Activated naive CD8-positive, alpha-beta T cell (primary cell): Measurements from ENCODE around the gene VSTM2B.

Source experiments
- H3K27ac Mint-ChIP-seq: one replicate; pipeline ENCODE4 v1.8.0; 2021; ENCODE audit warnings: mixed read lengths
- H3K27me3 Mint-ChIP-seq: one replicate; pipeline ENCODE4 v1.8.0; 2021; ENCODE audit warnings: mixed read lengths
- H3K36me3 Mint-ChIP-seq: one replicate; pipeline ENCODE4 v1.8.0; 2021; ENCODE audit warnings: mixed read lengths
- H3K4me1 Mint-ChIP-seq: one replicate; pipeline ENCODE4 v1.8.0; 2021; ENCODE audit warnings: low read depth, mixed read lengths
- H3K4me3 Mint-ChIP-seq: one replicate; pipeline ENCODE4 v1.8.0; 2021; ENCODE audit warnings: mild to moderate bottlenecking, mixed read lengths
- H3K9me3 Mint-ChIP-seq: one replicate; pipeline ENCODE4 v1.8.0; 2021; ENCODE audit warnings: low read depth, mixed read lengths

Gene VSTM2B

DNA sequence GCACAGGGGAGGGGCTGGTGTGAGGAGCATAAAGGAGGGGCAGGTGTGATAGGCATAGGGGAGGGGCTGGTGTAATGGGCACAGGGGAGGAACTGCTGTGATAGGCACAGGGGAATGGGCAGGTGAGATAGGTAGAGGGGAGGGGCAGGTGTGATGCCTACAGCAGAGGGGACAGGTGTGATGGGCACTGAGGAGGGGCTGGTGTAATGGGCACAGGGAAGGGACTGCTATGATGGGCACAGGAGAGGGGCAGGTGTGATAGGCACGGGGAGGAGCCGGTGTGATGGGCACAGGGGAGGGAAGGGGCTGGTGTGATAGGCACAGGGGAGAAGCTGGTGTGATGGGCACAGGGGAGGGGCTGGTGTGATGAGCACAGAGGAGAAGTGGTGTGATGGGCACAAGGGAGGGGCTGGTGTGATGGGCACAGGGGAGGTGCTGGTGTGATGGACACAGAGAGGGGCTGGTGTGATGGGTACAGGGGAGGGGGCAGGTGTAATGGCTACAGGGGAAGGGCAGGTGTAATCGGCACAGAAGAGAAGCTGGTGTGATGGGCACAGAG, 40.8 kb downstream of the VSTM2B start:
- H3K9me3 Mint-ChIP-seq: no peaks in the 10 kb centered on the region
- no peaks in the 10 kb centered on the region for H3K36me3 Mint-ChIP-seq
- peaks cover 12% of the 10 kb centered on the region for H3K27me3 Mint-ChIP-seq

DNA sequence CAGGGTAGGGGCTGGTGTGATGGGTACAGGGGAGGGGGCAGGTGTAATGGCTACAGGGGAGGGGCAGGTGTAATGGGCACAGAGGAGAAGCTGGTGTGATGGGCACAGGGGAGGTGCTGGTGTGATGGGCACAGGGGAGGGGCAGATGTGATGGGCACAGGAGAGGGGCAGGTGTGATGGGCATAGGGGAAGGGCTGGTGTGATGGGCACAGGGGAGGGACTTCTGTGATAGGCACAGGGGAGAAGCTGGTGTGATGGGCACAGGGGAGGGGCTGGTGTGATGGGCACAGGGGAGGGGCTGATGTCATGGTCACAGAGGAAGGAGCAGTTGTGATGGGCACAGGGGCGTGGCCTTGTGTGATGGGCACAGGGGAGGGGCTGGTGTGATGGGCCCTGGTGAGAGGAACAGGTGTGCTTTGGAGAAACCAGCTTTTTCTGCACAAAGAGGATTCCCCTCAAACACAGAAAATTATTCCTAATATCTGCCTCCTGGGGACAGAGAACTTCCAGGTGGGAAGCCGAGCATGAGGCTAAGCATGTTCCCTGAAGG, 41.6 kb downstream of the VSTM2B start:
- peaks cover 16% of the 10 kb centered on the region for H3K27me3 Mint-ChIP-seq
- no peak overlapping the region for H3K27ac Mint-ChIP-seq
- no peak overlapping the region for H3K4me3 Mint-ChIP-seq
- H3K9me3 Mint-ChIP-seq: no peaks in the 10 kb centered on the region
- H3K4me1 Mint-ChIP-seq: peaks cover 12% of the 10 kb centered on the region
- H3K36me3 Mint-ChIP-seq: no peaks in the 10 kb centered on the region

More for the DNA sequence above, 40.8 kb downstream of the VSTM2B start:
- Mint-ChIP-seq H3K4me3 (no peak overlapping the region), H3K4me1 (peaks cover 12% of the 10 kb centered on the region), H3K27ac (no peak overlapping the region)

DNA sequence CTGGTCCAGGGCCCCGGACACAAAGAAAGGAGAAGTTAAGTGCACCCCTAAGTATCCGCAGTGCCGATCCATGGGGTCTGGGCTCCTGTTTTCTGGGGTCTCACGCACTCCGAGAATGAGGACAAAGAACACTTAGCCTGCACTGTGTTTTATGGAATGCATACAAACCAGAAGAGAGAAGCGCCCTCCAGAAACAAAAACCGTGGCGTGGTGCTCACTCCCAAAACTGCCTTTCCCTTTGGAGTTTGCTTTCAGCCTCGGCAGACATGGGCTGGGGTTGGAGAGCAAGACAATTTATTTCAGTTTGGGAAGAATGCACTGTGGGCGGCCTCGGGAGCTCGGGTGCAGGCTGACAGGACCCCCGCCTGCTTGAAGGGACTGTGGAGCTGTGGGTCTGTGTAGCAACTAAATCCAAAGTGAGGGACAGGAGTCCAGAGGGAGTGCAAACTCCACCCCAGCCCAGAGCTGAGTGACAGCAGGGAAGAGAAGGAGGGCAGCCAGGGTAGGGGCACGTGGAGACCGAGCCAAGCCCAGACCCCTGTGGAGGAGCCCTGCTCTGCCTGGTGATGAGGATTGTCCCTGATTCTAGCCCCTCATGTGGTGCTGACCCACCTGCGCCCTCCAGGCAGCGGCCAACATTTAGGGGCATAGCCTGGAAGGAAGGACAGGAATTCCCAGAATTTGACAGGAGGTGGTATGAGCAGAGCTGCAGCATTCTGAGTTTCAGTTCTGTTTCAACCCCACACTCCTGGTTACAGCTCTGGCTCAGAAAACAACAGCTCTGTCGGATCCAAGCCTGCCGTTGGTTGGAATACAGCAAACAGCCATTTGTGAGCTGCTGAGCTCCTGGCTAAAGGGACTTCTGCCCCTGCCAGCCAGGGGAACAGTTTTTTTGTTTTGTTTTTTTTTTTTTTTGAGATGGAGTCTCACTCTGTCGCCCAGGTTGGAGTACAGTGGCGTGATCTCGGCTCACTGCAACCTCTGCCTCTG, 42.5 kb downstream of the VSTM2B start:
- H3K27ac Mint-ChIP-seq: no peak overlapping the region
- H3K4me3 Mint-ChIP-seq: no peak overlapping the region
- H3K4me1 Mint-ChIP-seq: peaks cover 12% of the 10 kb centered on the region
- H3K36me3 Mint-ChIP-seq: no peaks in the 10 kb centered on the region
- H3K9me3 Mint-ChIP-seq: no peaks in the 10 kb centered on the region
- peaks cover 18% of the 10 kb centered on the region for H3K27me3 Mint-ChIP-seq

DNA sequence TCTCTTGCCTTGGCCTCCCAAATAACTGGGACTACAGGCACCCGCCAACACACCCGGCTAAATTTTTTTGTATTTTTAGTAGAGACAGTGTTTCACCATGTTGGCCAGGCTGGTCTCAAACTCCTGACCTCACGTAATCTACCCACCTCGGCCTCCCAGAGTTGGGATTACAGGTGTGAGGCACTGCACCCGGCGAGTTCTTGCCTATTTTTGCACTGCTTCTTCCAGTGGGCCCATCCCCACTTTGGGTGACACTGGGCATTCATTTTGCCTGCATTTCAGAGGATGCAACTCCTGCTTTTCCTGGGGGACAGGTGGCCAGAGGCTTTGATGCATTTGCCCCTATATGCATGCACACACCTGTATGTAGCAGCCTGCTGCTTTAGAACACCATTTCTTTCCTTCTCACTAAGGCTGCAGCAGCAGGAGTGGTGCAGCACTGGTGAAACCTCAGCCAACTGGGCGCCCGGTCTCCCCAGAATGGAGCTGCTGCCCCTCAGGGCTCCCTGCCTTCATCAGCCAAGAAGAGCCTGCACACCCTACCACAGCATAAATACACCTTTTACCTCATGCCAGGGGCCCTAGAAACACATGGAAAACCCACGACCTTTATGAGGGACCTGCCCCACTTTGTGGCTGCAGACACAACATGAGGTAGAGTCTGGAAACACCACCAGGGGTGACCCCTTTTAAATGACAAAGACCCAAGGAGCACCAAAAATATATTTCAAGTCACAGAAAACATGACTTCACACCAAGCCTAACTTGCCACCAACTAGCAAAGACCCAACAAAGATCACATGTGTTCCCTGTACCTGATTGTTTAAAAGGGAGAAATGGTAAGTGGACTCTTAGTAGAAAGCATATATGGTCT, 43.5 kb downstream of the VSTM2B start:
- H3K9me3 Mint-ChIP-seq: no peaks in the 10 kb centered on the region
- H3K4me3 Mint-ChIP-seq: no peak overlapping the region
- H3K36me3 Mint-ChIP-seq: no peaks in the 10 kb centered on the region
- H3K4me1 Mint-ChIP-seq: peaks cover 12% of the 10 kb centered on the region
- no peak overlapping the region for H3K27ac Mint-ChIP-seq
- H3K27me3 Mint-ChIP-seq: peaks cover 13% of the 10 kb centered on the region

DNA sequence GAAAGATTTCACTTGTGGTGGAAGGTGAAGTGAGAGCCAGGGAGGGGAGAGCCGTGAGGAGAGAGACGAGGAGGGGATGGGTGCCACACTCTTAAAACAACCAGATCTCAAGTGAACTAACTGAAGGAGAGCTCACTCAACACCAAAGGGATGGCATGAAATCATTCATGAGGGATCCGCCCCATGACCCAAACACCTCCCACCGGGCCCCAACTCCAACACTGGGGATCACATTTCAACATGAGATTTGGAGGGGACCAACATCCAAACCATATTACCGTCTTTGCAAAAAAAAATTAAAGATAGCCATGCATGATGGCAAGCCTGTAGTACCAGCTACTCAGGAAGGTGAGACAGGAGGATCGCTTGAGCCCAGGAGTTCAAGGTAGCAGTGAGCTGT, 45.4 kb downstream of the VSTM2B start:
- H3K27me3 Mint-ChIP-seq: peaks cover 9% of the 10 kb centered on the region

DNA sequence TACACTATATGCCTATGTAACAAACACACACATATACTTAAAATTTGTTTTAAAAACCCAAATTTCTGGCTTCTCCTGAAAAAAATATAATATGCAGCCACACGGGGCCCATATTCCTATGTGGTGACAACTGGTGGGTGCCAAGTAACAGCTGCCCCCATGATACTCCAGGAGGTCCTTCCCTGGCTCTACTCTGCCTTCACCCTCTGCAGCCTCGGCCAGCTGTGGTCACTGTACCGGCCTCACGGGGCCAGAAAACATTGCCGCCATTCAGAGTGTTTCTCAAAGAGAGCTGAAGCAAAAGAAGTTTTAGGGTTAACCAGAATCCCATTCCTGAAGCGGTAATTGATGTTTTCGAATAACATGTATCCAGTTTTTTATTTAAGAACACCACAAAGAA, 47.7 kb downstream of the VSTM2B start:
- Mint-ChIP-seq H3K9me3 (no peaks in the 10 kb centered on the region), H3K27ac (no peak overlapping the region), H3K27me3 (peaks cover 10% of the 10 kb centered on the region), H3K4me1 (peaks cover 21% of the 10 kb centered on the region), H3K36me3 (no peaks in the 10 kb centered on the region), H3K4me3 (no peak overlapping the region)

More for the DNA sequence above, 45.4 kb downstream of the VSTM2B start:
- no peaks in the 10 kb centered on the region for H3K36me3 Mint-ChIP-seq
- H3K27ac Mint-ChIP-seq: no peak overlapping the region
- H3K4me1 Mint-ChIP-seq: peaks cover 9% of the 10 kb centered on the region
- H3K4me3 Mint-ChIP-seq: no peak overlapping the region
- no peaks in the 10 kb centered on the region for H3K9me3 Mint-ChIP-seq

DNA sequence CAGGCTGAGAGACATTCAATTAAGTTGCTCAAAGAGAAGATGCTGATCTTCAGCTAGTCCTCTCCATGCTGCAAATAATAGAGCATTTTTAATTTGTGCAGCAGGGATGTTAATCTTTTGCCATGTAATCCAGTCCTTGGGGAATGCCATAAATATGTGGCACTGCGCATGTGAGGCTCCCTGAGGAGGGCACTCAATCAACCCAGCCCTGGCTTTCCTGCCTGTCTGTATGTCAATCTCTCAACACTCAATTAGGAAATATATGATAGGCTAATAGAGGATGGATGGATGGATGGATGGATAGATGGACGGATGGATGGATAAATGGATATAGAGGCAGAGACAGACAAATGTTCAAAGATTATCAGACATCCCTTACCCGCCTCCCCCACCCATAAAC, 48.7 kb downstream of the VSTM2B start:
- no peaks in the 10 kb centered on the region for H3K36me3 Mint-ChIP-seq
- H3K4me3 Mint-ChIP-seq: no peak overlapping the region
- no peaks in the 10 kb centered on the region for H3K9me3 Mint-ChIP-seq
- H3K4me1 Mint-ChIP-seq: peaks cover 23% of the 10 kb centered on the region
- H3K27me3 Mint-ChIP-seq: peaks cover 12% of the 10 kb centered on the region
- no peak overlapping the region for H3K27ac Mint-ChIP-seq

DNA sequence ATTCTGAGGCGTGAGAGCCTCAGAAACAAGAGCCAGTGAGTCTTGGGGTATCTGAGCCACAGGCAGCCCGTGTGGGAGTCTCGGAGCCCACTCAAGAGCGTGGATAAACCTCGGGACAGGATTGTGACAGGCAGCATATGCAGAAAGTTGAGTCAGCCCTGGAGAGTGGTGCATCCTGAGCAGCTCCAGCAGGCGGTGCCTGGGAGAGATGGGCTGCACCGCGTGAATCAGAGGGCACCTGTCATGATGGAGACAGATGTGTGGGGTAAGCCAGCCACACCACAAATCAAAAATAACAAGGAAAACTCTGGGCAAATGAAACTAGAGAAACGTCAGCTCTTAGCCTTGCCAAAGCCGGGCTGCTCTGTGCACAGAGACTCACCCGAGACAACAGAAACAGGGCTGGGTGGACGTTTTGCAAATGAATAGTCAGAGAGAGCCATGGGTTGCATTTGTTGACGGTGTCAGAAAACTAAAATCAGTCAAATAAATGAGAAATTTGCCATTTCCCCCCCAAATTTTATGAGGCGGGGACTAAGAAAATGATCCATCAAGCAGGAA, 50.3 kb downstream of the VSTM2B start:
- no peaks in the 10 kb centered on the region for H3K36me3 Mint-ChIP-seq
- peaks cover 13% of the 10 kb centered on the region for H3K27me3 Mint-ChIP-seq
- peak overlapping the region; percentile 16 for H3K27ac Mint-ChIP-seq
- H3K9me3 Mint-ChIP-seq: no peaks in the 10 kb centered on the region
- H3K4me1 Mint-ChIP-seq: peaks cover 23% of the 10 kb centered on the region
- peak overlapping the region; percentile 9 for H3K4me3 Mint-ChIP-seq

DNA sequence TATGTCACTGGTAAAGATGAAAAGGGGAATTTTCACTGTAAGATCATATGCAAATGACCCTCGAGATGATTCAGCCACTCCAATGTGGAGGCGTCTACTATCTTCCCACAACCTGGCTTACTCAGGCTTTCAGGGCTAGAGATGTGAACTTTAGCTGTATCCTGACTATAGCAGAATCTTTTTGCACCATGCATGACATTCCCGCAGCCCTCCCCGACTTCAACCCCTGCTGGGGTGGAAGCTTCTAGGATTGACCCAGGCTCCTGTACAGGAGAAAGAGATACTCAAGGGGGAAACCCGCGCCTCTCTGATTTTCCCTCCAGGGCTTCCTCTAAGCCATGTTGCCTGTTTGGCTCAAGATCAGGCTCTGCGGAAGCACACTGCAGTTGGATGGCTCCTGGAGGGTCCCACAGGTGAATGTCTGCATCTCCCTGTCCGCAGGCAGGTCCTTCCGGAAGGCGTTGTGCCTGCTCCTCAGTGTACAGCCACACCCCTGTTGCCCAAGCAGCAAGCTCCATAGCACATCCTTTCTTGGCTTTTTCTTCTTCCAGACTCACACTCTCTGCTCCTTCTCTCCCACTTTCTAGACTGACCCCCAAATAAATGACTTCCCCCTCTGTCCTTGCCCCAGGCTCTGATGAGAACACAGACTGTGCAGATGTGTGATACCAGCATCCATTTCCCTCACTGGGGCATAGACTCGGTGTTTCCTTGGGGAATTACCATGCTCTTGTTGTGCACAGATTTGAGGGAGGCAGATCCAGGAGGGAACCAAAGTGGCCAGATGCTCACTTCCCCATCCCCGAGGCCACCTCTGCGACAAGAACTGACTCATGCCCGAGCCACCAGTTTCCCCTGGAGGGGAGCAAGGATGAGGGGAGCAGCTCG, 51.2 kb downstream of the VSTM2B start:
- Mint-ChIP-seq H3K4me3 (no peak overlapping the region), H3K4me1 (peaks cover 23% of the 10 kb centered on the region), H3K27me3 (peaks cover 12% of the 10 kb centered on the region), H3K27ac (no peak overlapping the region), H3K36me3 (no peaks in the 10 kb centered on the region), H3K9me3 (no peaks in the 10 kb centered on the region)

DNA sequence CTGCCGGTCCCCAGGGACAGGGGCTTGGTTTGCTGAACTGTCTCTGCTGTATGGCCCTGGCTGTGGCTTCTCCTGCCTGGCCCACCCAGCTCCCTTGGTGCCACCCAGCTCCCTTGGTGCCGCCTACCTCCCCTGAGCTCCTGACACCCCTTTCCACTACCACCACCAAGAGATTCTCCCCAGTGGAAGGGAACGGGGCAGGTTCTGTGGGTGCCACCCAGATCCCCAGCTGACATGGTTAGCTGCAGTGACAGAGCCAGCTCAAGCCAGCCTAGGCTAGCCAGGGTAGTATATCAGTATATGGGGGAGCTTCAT, 51.8 kb downstream of the VSTM2B start:
- Mint-ChIP-seq H3K9me3 (no peaks in the 10 kb centered on the region), H3K4me3 (no peak overlapping the region), H3K36me3 (no peaks in the 10 kb centered on the region), H3K4me1 (peaks cover 23% of the 10 kb centered on the region), H3K27me3 (peaks cover 8% of the 10 kb centered on the region), H3K27ac (no peak overlapping the region)

DNA sequence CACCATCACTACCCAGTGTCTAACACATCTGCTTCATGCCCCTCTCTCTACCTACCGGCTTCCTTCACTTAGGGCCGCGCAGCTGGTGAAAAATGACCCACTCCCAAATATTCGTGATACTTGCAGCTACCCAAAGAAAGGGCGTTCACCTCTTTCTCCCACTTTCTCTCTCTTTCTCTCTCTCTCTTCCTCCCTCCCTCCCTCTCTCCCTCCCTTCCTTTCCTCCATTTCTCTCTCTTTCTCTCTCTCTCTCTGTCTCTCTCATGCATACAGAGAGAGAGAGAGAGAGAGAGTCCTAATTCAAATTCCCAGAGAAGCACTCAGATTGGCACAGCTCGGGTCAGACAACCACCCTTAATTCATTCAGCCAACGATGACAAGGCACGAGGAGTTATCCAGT, 52.6 kb downstream of the VSTM2B start:
- Mint-ChIP-seq H3K4me3 (no peak overlapping the region), H3K27me3 (peaks cover 6% of the 10 kb centered on the region)

DNA sequence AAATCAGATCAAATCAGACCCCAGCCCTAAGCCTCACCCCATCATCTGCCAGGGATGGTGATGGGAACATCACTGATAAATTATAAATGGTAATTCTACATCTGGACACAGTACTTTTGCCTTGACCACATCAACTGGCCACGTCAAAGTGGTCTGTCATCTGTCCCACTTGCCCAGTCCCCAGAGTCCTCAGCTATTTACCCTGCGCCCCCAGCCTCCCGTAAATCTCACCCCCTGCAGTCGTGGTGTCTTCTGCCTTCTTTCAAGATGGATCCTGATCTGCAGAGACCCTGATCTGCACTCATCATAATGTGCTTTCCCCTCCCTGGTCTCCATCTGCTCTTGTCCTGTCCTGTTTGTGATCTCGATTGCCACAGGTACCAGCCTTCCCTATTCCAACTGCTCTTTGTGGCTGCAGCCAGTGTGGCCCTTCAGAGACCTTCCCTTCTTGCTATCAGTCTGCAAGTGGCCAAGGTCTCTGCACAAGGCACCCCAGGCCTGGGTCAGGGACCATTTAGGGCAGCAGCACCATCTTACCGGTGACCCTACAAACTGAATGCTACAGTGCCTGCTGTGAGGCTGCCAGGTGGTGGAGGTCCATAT, 53.6 kb downstream of the VSTM2B start:
- Mint-ChIP-seq H3K27me3 (peaks cover 6% of the 10 kb centered on the region), H3K27ac (peak overlapping the region; percentile 10), H3K4me3 (no peak overlapping the region), H3K9me3 (no peaks in the 10 kb centered on the region), H3K4me1 (peaks cover 28% of the 10 kb centered on the region), H3K36me3 (no peaks in the 10 kb centered on the region)

More for the DNA sequence above, 52.6 kb downstream of the VSTM2B start:
- Mint-ChIP-seq H3K27ac (no peak overlapping the region), H3K4me1 (peaks cover 24% of the 10 kb centered on the region), H3K9me3 (no peaks in the 10 kb centered on the region), H3K36me3 (no peaks in the 10 kb centered on the region)

DNA sequence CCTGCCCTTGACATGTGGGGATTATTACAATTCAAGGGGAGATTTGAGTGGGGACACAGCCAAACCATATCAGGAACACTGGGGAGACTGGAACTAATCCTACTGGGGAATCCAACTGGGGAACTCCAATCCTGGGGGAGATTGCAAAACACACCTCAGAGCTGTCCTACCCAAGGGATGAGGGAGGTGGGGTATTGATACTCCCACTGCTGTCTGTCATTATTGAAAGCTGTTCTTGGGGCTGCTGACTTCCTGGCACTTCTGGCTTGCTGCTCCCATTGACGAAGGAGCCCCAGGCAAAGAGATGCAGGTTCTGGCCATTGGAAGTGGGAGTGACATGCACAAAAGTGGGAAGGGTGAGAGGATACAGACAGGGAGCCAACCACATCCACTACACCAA, 55.6 kb downstream of the VSTM2B start:
- H3K27me3 Mint-ChIP-seq: peaks cover 4% of the 10 kb centered on the region
- H3K4me3 Mint-ChIP-seq: no peak overlapping the region
- peaks cover 17% of the 10 kb centered on the region for H3K4me1 Mint-ChIP-seq
- H3K36me3 Mint-ChIP-seq: no peaks in the 10 kb centered on the region
- no peaks in the 10 kb centered on the region for H3K9me3 Mint-ChIP-seq
- H3K27ac Mint-ChIP-seq: no peak overlapping the region
